ENCODE results near the gene PDK2. TPM values are rescaled to one million over a fixed set of nuclear protein-coding genes. Genes with fewer than 3 reads are reported as not detected.

The PDK2 gene
- total and polyA plus RNA-seq, 2 donors (not counting 1 experiment from before 2014, with no cell fraction given): 19.2 to 41.0 TPM

DNA sequence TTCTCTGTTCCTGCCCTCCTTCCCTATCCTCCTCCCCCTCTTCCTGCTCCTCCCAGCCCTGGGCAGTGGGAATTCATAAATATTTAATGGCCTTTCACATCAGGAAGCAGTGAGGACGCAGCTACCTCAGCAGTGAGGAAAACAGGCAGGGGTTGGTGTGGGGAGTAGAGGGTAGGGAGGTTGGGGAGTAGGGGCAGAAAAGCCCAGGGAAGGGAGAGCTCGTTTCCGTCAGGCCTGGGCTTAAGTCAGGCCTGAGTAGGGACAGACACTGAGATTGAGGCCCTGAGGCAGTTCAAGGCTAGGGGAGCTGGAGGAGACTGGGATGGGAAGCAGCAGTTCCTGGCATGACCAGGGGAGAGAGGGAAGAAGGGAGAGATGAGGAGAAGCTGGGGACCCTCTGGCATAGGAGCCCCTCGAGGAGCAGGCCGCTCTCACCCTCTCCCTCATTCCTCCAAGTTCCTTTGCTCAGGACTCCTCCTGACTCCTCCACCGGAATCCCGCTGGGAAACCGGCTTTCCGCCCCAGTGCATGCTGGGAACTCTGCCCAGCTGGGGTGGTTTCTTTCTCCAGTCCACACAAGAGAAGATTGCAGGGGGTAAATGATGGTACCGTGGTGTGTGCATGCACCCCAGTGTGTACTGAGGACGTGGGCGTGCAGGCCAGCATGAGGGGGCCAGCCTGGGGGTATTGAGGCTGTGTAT, 28.6 kb downstream of the PDK2 start:
- TF ChIP-seq, protein P1, sequence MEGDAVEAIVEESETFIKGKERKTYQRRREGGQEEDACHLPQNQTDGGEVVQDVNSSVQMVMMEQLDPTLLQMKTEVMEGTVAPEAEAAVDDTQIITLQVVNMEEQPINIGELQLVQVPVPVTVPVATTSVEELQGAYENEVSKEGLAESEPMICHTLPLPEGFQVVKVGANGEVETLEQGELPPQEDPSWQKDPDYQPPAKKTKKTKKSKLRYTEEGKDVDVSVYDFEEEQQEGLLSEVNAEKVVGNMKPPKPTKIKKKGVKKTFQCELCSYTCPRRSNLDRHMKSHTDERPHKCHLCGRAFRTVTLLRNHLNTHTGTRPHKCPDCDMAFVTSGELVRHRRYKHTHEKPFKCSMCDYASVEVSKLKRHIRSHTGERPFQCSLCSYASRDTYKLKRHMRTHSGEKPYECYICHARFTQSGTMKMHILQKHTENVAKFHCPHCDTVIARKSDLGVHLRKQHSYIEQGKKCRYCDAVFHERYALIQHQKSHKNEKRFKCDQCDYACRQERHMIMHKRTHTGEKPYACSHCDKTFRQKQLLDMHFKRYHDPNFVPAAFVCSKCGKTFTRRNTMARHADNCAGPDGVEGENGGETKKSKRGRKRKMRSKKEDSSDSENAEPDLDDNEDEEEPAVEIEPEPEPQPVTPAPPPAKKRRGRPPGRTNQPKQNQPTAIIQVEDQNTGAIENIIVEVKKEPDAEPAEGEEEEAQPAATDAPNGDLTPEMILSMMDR (conservative IDR thresholded peaks at IDR 0.05 in 1 of 2, IDR thresholded peaks at IDR 0.05 in 1 of 2; ENCODE audit: low read depth in 1 of 2, low read length in 2 of 2): no peak
- TF ChIP-seq EZH2 (IDR thresholded peaks at IDR 0.05; ENCODE audit: low read length, missing control alignments): no peak
- H3K9ac ChIP-seq (ENCODE audit: insufficient read depth, low read length): no peak overlapping the region
- H3K36me3 ChIP-seq (ENCODE audit: control insufficient read depth, insufficient read depth, low read length): no peaks in the 10 kb centered on the region
- no peak overlapping the region for H3K4me2 ChIP-seq (ENCODE audit: extremely low read depth, insufficient read depth, low read length)
- H3K4me3 ChIP-seq (replicated peaks in 1 of 4; ENCODE audit: control extremely low read depth in 1 of 4, insufficient read depth in 1 of 4, low read depth in 3 of 4, low read length in 4 of 4): peak overlapping the region in 1 of 4 experiments; percentile 10
- peak overlapping the region; percentile 27 for H2AFZ ChIP-seq (ENCODE audit: low read length)
- H3K4me1 ChIP-seq (ENCODE audit: control insufficient read depth, extremely low read depth, insufficient read depth, low read length): no peaks in the 10 kb centered on the region
- H3K27me3 ChIP-seq (ENCODE audit: control insufficient read depth, insufficient read depth, low read length): no peaks in the 10 kb centered on the region
- no peaks in the 10 kb centered on the region for H3K79me2 ChIP-seq (ENCODE audit: control insufficient read depth, insufficient read depth, low read length)
- H3K27ac ChIP-seq (ENCODE audit: insufficient read depth, low read length): no peak overlapping the region
- no peaks in the 10 kb centered on the region for H4K20me1 ChIP-seq (ENCODE audit: control insufficient read depth, extremely low read depth, insufficient read depth, low read length)
- H3K9me3 ChIP-seq (ENCODE audit: control insufficient read depth, insufficient read depth, low read depth, low read length): no peaks in the 10 kb centered on the region
- peak in 1 of 2 donors; percentile 41 for DNase-seq (ENCODE audit: low read depth in 2 of 2)

DNA sequence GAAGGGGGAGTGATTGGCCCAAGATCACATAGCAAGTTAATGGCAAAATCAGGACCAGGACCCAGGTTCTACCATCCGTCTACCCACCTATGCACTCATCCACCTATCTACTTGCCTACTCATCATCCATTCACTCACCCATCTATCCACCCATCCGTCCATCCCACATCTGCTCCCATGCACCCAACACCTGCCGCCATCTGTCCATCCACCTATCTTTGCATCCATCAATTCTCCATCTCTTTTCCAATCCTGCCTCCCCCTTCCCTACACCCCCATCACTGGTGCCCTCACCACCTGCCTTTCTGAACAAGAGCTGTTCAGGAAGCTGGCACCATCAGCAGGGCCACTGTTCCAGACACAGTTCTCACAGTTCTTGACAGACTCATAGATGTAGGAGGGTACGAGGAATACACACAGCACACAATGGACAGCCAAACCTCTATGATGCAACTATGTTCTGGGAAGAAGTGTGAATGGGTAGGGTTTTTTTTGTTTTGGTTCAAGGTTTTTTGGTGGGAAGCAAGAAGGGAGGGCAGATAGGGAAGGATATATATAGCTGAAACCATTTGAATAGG, 30.4 kb downstream of the PDK2 start:
- Histone ChIP-seq H3K9me3 (ENCODE audit: control insufficient read depth, insufficient read depth, low read depth, low read length) (no peaks in the 10 kb centered on the region), H3K4me2 (ENCODE audit: extremely low read depth, insufficient read depth, low read length) (no peak overlapping the region), H2AFZ (ENCODE audit: low read length) (no peak overlapping the region), H3K79me2 (ENCODE audit: control insufficient read depth, insufficient read depth, low read length) (no peaks in the 10 kb centered on the region), H3K27ac (ENCODE audit: insufficient read depth, low read length) (no peak overlapping the region), H3K4me1 (ENCODE audit: control insufficient read depth, extremely low read depth, insufficient read depth, low read length) (no peaks in the 10 kb centered on the region), H4K20me1 (ENCODE audit: control insufficient read depth, extremely low read depth, insufficient read depth, low read length) (no peaks in the 10 kb centered on the region), H3K27me3 (ENCODE audit: control insufficient read depth, insufficient read depth, low read length) (no peaks in the 10 kb centered on the region), H3K4me3 (replicated peaks in 1 of 4; ENCODE audit: control extremely low read depth in 1 of 4, insufficient read depth in 1 of 4, low read depth in 3 of 4, low read length in 4 of 4) (no peak overlapping the region), H3K9ac (ENCODE audit: insufficient read depth, low read length) (no peak overlapping the region), H3K36me3 (ENCODE audit: control insufficient read depth, insufficient read depth, low read length) (no peaks in the 10 kb centered on the region)
- DNase-seq (ENCODE audit: low read depth in 2 of 2): no peak
- TF ChIP-seq, protein P1 (conservative IDR thresholded peaks at IDR 0.05 in 1 of 2, IDR thresholded peaks at IDR 0.05 in 1 of 2; ENCODE audit: low read depth in 1 of 2, low read length in 2 of 2): no peak
- no peak for TF ChIP-seq EZH2 (IDR thresholded peaks at IDR 0.05; ENCODE audit: low read length, missing control alignments)

DNA sequence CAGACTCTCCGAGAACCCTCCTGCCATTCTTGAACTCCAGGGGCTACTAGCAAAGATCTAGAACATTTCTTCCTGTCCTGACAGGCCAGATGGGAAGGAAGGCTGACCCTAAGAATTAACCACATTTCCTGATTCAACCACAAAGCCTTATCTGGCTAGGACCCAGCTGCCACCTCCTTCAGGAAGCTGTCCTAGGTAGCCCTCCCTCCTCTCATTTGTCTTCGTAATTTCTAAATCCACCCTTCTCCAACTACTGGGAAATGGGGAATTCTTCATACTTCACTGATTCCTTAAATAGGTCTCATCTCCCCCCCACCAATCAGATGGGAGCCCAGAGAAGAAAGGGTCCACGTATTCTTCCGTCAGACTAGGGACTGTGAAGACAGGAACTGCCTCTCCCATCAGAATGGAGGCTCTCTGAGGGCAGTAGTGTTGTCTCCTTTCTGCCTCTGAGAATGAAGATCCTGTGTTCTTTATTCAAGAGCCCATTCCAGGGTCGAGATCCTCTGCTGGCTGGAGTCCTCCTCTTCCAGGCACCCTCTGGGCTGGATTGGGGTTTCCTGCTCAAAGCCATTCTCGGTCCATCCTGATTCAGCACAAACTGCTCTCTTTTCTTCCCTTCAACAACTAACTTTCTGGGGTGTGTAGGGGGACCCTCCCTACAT, 32.7 kb downstream of the PDK2 start:
- Histone ChIP-seq H3K4me3 (replicated peaks in 1 of 4; ENCODE audit: control extremely low read depth in 1 of 4, insufficient read depth in 1 of 4, low read depth in 3 of 4, low read length in 4 of 4) (no peak overlapping the region), H3K9me3 (ENCODE audit: control insufficient read depth, insufficient read depth, low read depth, low read length) (no peaks in the 10 kb centered on the region), H2AFZ (ENCODE audit: low read length) (no peak overlapping the region), H3K4me1 (ENCODE audit: control insufficient read depth, extremely low read depth, insufficient read depth, low read length) (peaks cover 2% of the 10 kb centered on the region), H3K4me2 (ENCODE audit: extremely low read depth, insufficient read depth, low read length) (no peak overlapping the region), H3K79me2 (ENCODE audit: control insufficient read depth, insufficient read depth, low read length) (no peaks in the 10 kb centered on the region), H4K20me1 (ENCODE audit: control insufficient read depth, extremely low read depth, insufficient read depth, low read length) (no peaks in the 10 kb centered on the region), H3K27me3 (ENCODE audit: control insufficient read depth, insufficient read depth, low read length) (no peaks in the 10 kb centered on the region), H3K9ac (ENCODE audit: insufficient read depth, low read length) (no peak overlapping the region), H3K27ac (ENCODE audit: insufficient read depth, low read length) (no peak overlapping the region), H3K36me3 (ENCODE audit: control insufficient read depth, insufficient read depth, low read length) (no peaks in the 10 kb centered on the region)
- TF ChIP-seq, protein P1 (conservative IDR thresholded peaks at IDR 0.05 in 1 of 2, IDR thresholded peaks at IDR 0.05 in 1 of 2; ENCODE audit: low read depth in 1 of 2, low read length in 2 of 2): no peak
- no peak for TF ChIP-seq EZH2 (IDR thresholded peaks at IDR 0.05; ENCODE audit: low read length, missing control alignments)
- peak in 1 of 2 donors; percentile 62 for DNase-seq (ENCODE audit: low read depth in 2 of 2)

All from fibroblast of lung (primary cell).